ENCODE measurements around the gene DAPK1.

The DAPK1 gene

DNA sequence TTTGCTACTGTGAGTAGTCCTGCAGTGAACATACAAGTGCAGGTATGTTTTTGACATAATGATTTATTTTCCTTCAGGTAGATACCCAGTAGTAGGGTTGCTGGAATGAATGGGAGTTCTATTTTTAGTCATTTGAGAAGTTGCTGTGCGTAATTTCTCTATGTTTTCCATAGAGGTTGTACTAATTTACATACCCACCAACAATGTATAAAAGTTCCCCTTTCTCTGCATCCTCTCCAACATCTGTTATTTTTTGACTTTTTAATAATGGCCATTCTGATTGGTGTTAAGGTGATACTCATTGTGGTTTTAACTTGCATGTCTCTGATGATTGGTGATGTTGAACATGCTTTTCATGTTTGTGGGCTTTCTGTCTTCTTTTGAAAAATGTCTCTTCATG lies 163.6 kb downstream of the DAPK1 start:
- Histone ChIP-seq H3K9me3 (no peaks in the 10 kb centered on the region), H3K27me3 (ENCODE audit: low read depth) (no peaks in the 10 kb centered on the region), H3K4me1 (no peaks in the 10 kb centered on the region), H3K4me3 (no peak overlapping the region), H3K36me3 (replicated peaks) (no peaks in the 10 kb centered on the region)
- DNase-seq (ENCODE audit: low spot score in 2 of 2): no peak
- in situ Hi-C loops (cut with MboI; ENCODE audit: low sequenced_read_pairs): no loop called here

DNA sequence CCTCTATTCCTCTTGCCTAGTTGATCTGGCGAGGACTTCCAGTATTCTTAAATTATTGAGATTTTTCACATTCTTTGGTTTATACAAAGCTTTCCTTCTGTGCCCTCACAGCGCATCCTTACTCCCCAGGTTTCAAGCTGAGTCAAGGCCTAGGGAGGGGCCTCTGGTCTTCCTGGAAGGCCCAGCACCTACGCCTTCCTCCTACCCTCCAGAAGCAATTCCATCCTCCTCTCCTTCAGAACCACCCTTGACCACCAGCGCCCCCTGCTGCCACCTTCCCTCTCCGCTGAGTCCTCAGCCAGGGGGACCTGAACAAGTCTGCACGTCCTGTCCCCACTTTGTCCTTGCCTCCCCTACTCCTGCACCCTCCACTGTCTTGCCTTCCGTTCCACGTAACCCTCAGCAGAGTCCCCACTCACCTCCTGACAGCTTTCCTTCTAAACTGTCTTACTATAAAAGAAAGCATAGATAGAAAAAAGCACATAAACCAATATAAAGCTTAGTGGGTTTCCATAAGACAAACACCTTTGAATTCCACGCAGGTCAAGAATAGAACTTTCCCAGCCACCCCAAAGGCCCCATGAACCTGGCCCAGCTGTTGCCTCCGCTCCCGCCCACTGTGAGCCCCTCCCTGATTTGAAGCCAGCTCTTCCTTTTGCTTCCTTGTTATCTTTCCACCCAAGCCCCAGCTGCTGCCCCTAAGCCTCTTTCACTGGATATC lies 165.3 kb downstream of the DAPK1 start:
- Histone ChIP-seq H3K4me3 (no peak overlapping the region), H3K27me3 (ENCODE audit: low read depth) (no peaks in the 10 kb centered on the region), H3K36me3 (replicated peaks) (no peaks in the 10 kb centered on the region), H3K9me3 (no peaks in the 10 kb centered on the region; the same call in 1 of the 2 replicates), H3K4me1 (no peaks in the 10 kb centered on the region)
- peak; percentile 57 to 91 for DNase-seq (ENCODE audit: low spot score in 2 of 2)
- in situ Hi-C loops (cut with MboI; ENCODE audit: low sequenced_read_pairs): no loop called here

DNA sequence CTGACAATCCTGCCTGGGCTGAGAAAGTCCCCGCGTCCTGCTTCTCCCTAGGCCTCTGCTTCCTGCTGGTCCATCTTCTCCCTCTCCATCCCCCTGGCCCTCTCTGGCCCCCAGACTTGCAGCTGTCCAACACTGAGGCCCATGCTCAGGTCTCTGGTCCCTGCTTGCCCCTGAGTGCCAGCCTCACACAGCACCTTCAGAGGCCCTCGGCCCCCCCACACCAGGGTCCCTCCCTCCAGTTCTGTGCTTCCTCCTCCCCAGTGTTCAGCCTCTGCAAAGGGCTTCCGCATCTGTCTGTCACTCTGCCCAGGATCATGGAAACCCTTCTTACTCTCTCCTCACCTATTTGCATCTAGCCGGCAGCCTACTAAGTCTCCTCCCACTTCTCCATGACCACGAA lies 165.9 kb downstream of the DAPK1 start:
- DNase-seq (ENCODE audit: low spot score in 2 of 2): no peak
- no peaks in the 10 kb centered on the region for H3K4me1 ChIP-seq
- no peaks in the 10 kb centered on the region for H3K27me3 ChIP-seq (ENCODE audit: low read depth)
- H3K4me3 ChIP-seq: no peak overlapping the region
- no peaks in the 10 kb centered on the region; the same call in 1 of the 2 replicates for H3K9me3 ChIP-seq
- in situ Hi-C loops (cut with MboI; ENCODE audit: low sequenced_read_pairs): no loop called here
- H3K36me3 ChIP-seq (replicated peaks): no peaks in the 10 kb centered on the region

DNA sequence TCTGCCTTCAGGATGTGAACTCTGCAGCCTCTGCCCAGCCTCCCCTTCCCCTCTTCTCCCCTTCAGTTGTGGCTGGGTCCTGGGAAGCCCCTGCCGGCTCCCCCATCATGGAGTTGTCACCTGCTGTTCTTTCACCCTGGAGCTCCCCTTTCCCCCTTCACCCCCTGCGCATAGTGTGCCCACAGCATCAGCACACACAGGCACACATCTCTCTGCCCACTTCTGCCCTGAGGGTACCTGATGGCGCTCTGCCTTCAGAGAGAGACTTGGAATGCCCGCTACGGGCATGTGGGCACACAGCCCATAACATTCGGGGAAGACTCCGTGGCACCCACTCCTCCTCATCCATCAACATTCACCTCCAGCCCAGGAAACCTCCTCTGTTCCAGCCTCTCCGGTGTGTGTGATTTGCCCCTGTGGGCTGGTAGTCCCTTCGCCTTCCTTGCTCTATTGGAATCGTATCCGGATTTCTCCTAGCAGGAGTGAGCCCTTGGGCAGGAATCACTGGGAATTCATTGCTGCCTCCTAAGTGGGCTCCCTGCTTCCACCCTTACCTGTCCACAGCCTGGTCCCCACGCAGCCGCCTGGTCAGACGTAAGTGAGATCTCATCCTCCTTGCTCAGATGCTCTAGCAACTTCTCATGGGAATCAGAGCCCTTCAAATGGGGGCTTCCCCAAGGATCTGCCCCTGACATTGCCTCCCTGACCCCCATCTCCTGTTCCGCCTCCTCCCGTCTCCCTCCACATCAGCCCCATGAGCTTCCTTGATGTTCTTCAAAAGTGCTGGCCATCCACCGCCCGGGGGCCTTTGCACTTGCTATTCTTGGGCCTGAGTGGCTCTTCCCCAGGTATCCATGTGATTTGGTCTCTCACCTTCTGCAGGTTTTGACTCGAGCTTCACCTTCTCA lies 166.7 kb downstream of the DAPK1 start:
- no peaks in the 10 kb centered on the region; the same call in 1 of the 2 replicates for H3K9me3 ChIP-seq
- in situ Hi-C loops (cut with MboI; ENCODE audit: low sequenced_read_pairs): no loop called here
- no peaks in the 10 kb centered on the region for H3K36me3 ChIP-seq (replicated peaks)
- no peak for DNase-seq (ENCODE audit: low spot score in 2 of 2)
- H3K27me3 ChIP-seq (ENCODE audit: low read depth): no peaks in the 10 kb centered on the region
- H3K4me1 ChIP-seq: no peaks in the 10 kb centered on the region
- no peak overlapping the region for H3K4me3 ChIP-seq

DNA sequence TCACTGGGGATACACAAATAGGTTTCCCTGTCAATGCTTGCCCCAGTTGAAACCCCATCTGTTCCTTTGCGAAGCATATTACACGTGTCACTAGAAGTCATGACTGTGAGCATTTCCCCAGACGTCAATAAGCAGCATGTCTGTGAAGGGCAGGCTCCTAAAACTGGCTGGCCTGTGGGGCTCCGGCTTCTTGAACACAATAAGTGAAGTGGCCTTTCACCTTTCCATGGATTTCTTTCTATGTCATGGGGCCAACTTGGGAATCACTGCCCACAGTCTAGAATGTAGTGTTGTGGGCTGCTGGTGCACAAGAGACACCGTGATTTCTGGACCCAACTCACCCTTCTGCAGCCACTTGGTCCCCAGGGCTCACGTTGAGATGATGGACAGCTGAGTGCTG lies 167.8 kb downstream of the DAPK1 start:
- no peaks in the 10 kb centered on the region for H3K27me3 ChIP-seq (ENCODE audit: low read depth)
- H3K4me1 ChIP-seq: no peaks in the 10 kb centered on the region
- H3K4me3 ChIP-seq: no peak overlapping the region
- H3K9me3 ChIP-seq: no peaks in the 10 kb centered on the region; the same call in 1 of the 2 replicates
- H3K36me3 ChIP-seq (replicated peaks): no peaks in the 10 kb centered on the region
- no peak for DNase-seq (ENCODE audit: low spot score in 2 of 2)
- in situ Hi-C loops (cut with MboI; ENCODE audit: low sequenced_read_pairs): no loop called here

DNA sequence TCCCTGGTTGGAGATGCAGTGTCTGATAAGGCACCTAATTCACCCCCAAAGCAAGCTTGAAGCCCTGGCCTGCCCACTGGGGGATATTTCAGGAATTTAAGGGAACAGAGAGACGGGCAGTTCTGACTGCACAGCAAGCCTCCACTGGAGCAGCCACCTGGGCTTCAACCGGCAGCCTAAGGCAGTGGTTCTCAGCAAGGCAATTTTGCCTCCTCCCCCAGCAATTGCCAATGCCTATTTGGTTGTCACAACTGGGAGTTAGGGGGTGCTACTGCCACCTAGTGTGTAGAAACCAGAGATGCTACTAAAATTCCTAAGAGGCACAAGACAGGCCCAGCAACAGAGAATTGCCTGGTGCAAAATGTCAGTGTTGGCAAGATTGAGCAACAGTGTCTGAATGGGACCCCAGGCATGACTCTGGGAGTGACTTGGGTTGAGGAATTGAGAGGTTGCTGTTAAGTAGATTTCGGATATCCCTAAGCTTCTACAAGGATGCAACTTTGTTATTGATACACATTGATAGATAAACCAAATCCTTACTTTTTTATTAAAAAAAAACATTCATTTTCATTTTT lies 169.6 kb downstream of the DAPK1 start:
- Histone ChIP-seq H3K4me1 (no peaks in the 10 kb centered on the region), H3K27me3 (ENCODE audit: low read depth) (no peaks in the 10 kb centered on the region), H3K9me3 (no peaks in the 10 kb centered on the region; the same call in 1 of the 2 replicates), H3K4me3 (no peak overlapping the region), H3K36me3 (replicated peaks) (no peaks in the 10 kb centered on the region)
- in situ Hi-C loops (cut with MboI; ENCODE audit: low sequenced_read_pairs): no loop called here
- peak in 1 of 2 experiments; percentile 32 for DNase-seq (ENCODE audit: low spot score in 2 of 2)

DNA sequence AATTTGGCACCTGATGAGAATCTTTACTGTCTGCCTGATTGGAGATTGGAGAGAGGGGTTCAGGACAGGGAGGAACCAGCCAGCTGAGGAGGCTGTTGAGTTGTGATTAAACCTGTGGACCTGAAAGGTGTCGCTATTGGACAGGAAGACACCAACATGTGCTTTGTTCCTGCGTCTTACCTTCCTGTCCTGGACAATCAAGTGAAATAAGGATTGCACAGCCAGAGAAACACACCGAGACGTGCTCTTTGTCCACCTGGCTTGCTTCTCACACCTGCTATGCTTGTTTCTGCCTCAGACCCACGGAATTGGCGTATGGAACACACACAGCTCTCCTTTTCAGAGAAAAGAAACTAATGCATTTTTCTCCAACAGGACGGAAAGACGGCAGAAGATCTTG lies 170.6 kb downstream of the DAPK1 start:
- H3K4me1 ChIP-seq: no peaks in the 10 kb centered on the region
- no peak for DNase-seq (ENCODE audit: low spot score in 2 of 2)
- no peak overlapping the region for H3K4me3 ChIP-seq
- H3K9me3 ChIP-seq: no peaks in the 10 kb centered on the region; the same call in 1 of the 2 replicates
- no peaks in the 10 kb centered on the region for H3K27me3 ChIP-seq (ENCODE audit: low read depth)
- H3K36me3 ChIP-seq (replicated peaks): no peaks in the 10 kb centered on the region
- in situ Hi-C loops (cut with MboI; ENCODE audit: low sequenced_read_pairs): no loop called here

DNA sequence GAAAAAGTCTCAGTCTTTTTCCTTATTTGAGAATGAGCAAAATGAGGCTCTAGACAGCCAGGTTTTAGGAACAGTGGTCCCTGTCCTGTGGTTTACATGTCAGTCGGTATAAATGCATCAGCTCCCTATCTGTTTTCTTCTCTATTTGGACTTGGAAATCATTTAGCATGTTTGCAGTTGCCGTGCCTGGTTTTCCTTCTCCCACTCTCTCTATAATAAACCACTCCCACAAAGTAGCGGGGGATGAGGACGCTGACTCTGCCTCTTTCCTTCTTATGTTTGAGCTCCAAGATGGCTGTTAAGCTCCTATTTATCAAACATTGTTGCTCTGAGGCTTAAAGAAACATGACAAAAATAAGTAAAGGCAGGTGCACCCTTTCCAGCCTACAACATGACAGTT lies 171.1 kb downstream of the DAPK1 start:
- in situ Hi-C loops (cut with MboI; ENCODE audit: low sequenced_read_pairs): no loop called here
- Histone ChIP-seq H3K36me3 (replicated peaks) (no peaks in the 10 kb centered on the region), H3K27me3 (ENCODE audit: low read depth) (no peaks in the 10 kb centered on the region), H3K4me1 (no peaks in the 10 kb centered on the region), H3K9me3 (no peaks in the 10 kb centered on the region; the same call in 1 of the 2 replicates), H3K4me3 (no peak overlapping the region)
- DNase-seq (ENCODE audit: low spot score in 2 of 2): no peak

DNA sequence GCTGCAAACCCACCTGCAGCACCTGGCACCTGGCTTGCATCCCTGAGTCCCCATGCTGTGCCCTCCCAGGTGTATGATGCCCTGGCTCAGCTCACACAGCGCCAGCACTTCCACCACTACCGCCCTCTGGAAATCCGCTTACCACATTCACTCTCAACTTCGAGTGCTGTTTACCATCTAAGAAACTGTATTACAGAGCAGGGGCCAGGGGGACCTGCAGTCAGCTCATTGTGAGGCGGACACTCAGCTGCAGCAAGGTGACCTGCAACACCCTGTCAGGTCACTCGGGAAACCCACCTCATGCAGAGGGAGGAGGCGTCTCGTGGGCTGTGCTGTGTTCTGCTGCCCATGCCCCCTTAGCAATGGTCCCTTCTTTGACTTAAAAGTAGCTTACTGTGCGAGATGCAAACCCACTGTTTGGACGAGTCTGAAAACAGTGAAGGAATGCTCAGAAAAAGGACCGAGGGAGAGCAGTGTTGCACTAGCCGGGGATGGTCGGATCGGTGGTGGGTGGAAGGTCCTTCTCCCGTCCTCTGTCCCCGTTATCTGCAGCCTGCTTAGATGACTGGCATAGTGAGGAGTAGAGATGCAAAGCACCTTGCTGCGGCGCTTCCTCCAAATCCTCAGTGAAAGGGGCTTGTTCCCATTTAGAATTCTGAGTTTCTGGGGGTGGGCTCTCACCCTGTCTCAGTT lies 173.1 kb downstream of the DAPK1 start:
- no peak overlapping the region for H3K4me3 ChIP-seq
- H3K9me3 ChIP-seq: no peaks in the 10 kb centered on the region; the same call in 1 of the 2 replicates
- H3K27me3 ChIP-seq (ENCODE audit: low read depth): no peaks in the 10 kb centered on the region
- no peaks in the 10 kb centered on the region for H3K4me1 ChIP-seq
- in situ Hi-C loops (cut with MboI; ENCODE audit: low sequenced_read_pairs): loop anchor here (10.0 kb wide), 1 partner anchor 336 kb away; no protein-coding TSS in a partner anchor
- no peaks in the 10 kb centered on the region for H3K36me3 ChIP-seq (replicated peaks)
- DNase-seq (ENCODE audit: low spot score in 2 of 2): no peak

DNA sequence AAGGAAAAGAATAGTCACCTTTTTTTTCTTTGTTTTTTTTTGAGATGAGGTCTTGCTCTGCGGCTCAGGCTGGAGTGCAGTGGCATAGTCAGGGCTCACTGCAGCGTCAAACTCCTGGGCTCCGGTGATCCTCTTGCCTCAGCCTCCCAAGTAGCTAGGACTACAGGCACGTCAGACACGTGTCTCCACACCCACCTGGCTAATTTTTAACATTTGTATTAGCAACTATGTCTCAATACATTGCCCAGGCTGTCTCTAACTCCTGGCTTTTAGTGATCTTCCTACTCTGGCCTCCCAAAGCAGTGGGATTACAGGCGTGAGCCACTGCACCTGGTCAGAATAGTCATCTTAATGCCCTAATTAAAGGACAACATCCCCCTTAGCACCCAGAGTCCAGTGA lies 173.8 kb downstream of the DAPK1 start:
- Histone ChIP-seq H3K4me1 (no peaks in the 10 kb centered on the region), H3K36me3 (replicated peaks) (no peaks in the 10 kb centered on the region), H3K9me3 (no peaks in the 10 kb centered on the region; the same call in 1 of the 2 replicates), H3K4me3 (no peak overlapping the region), H3K27me3 (ENCODE audit: low read depth) (no peaks in the 10 kb centered on the region)
- in situ Hi-C loops (cut with MboI; ENCODE audit: low sequenced_read_pairs): loop anchor here (10.0 kb wide), 1 partner anchor 337 kb away; no protein-coding TSS in a partner anchor
- no peak for DNase-seq (ENCODE audit: low spot score in 2 of 2)

DNA sequence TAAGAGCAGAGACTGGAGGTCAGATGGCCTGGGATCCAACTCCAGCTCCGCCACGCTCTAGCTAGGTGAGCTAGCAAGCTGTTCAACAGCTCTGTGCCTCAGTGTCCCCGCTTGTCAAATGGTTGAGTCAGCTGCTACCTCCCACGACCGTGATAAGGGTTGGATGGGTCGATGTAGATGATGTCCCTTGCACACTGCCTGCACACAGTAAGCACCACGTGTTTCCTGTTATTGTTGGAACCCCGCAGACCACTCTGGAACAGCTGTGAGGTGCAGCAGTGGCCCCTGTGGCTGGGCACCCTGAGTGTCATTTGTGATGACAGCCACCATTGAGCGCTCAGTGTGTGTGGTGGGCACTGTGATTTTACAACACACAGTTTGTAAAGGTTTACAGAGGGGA lies 174.3 kb downstream of the DAPK1 start:
- no peaks in the 10 kb centered on the region; the same call in 1 of the 2 replicates for H3K9me3 ChIP-seq
- no peaks in the 10 kb centered on the region for H3K36me3 ChIP-seq (replicated peaks)
- in situ Hi-C loops (cut with MboI; ENCODE audit: low sequenced_read_pairs): loop anchor here (10.0 kb wide), 1 partner anchor 337 kb away; no protein-coding TSS in a partner anchor

DNA sequence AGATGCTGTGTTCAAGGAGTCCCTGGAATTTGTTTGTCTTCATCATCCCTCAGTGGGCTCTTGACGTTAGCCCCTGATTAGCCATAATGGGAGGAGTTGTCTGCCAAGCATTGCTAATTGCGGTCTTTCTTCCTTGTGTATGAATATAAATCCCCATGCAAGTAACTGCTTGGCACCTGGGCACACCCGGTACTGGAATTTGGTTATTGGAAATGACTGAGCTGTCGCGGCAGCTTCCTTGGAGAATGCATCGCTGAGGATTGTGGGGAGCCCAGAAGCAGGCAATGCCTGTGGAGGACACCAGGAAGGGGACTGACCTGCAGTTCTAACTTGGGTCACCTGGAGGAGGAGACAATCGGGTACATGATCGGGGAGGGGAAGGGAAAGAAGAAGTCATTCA lies 174.9 kb downstream of the DAPK1 start:
- H3K27me3 ChIP-seq (ENCODE audit: low read depth): no peaks in the 10 kb centered on the region
- no peaks in the 10 kb centered on the region for H3K36me3 ChIP-seq (replicated peaks)
- in situ Hi-C loops (cut with MboI; ENCODE audit: low sequenced_read_pairs): loop anchor here (10.0 kb wide), 1 partner anchor 338 kb away; no protein-coding TSS in a partner anchor
- no peak overlapping the region for H3K4me3 ChIP-seq
- no peak for DNase-seq (ENCODE audit: low spot score in 2 of 2)
- no peaks in the 10 kb centered on the region for H3K4me1 ChIP-seq
- no peaks in the 10 kb centered on the region for H3K9me3 ChIP-seq

More for the DNA sequence above, 174.3 kb downstream of the DAPK1 start:
- Histone ChIP-seq H3K4me1 (no peaks in the 10 kb centered on the region), H3K4me3 (no peak overlapping the region), H3K27me3 (ENCODE audit: low read depth) (no peaks in the 10 kb centered on the region)
- DNase-seq (ENCODE audit: low spot score in 2 of 2): no peak

DNA sequence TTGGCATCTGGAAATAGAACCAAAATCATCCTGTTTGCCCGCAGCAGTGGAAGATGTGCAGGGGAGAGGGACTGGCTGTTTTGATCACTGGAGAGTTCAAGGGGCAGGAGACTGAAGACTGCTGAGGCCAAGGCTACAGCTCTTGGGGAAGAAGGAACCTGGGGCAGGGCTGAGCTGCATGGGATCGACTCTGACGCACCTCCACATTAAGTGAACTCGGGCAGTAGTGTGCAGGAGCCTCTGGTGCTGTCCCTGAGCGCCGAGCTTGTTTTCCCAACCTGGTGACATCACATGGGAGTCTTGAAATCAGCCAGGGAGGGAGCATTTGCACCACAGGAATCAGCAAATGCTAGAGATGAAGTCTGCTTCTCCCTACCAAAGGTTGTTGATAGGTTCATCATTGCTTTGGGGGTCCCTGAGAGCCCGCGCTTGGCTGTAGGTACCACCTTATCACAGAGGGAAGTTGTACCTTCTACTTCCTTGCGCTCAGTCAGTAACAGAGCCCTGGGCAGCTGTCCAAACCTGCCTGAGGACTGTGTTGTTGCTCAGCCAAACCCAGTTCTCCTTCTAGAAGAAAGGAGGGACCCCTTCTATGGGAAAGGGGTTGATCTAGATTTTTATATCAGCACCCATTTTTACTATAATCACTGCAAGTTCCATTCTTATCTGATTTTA lies 175.9 kb downstream of the DAPK1 start:
- no peak for DNase-seq (ENCODE audit: low spot score in 2 of 2)
- in situ Hi-C loops (cut with MboI; ENCODE audit: low sequenced_read_pairs): loop anchor here (10.0 kb wide), 1 partner anchor 339 kb away; no protein-coding TSS in a partner anchor

More for the DNA sequence above, 175.9 kb downstream of the DAPK1 start:
- Histone ChIP-seq H3K27me3 (ENCODE audit: low read depth) (no peaks in the 10 kb centered on the region), H3K4me1 (no peaks in the 10 kb centered on the region), H3K4me3 (no peak overlapping the region), H3K9me3 (no peaks in the 10 kb centered on the region), H3K36me3 (replicated peaks) (no peaks in the 10 kb centered on the region)
